Posterior cingulate gyrus (tissue), 11 donors: ENCODE results near the gene ENTPD2.

ENCODE experiments used
- DNase-seq, 10 donors: peaks; one replicate each; pipeline versions ENCODE4 v3.0.0 to v3.0.0-alpha.2; 2020 to 2021; ENCODE audit warnings: mixed read lengths in 3 of 10
- intact Hi-C: fragments of 100-400 bp; cut with DNase I; formaldehyde crosslinking; loops from one replicate; pipeline ENCODE4 v1.15.1; 2023

Gene ENTPD2

GRCh38 chr9:137053944-137054931 lies at the start of gene ENTPD2:
ENTPD2 (minus strand) TSS chr9:137054061; CDS start chr9:137053997, 64 bp downstream.
- intact Hi-C loops: no loop called here
- DNase-seq: no peak

GRCh38 chr9:137103206-137103999 lies 49.5 kb upstream of the ENTPD2 start:
- intact Hi-C loops: no loop called here

GRCh38 chr9:137099231-137099630 lies 45.4 kb upstream of the ENTPD2 start:
- intact Hi-C loops: no loop called here
- peak in 1 of 10 donors; percentile 80 for DNase-seq

More at GRCh38 chr9:137103206-137103999, 49.5 kb upstream of the ENTPD2 start:
- DNase-seq: peak in 1 of 10 donors; percentile 63

- DNase-seq: peak in 1 of 10 donors; percentile 63
- intact Hi-C loops: no loop called here
These were observed 44.1 kb upstream of the ENTPD2 start for GRCh38 chr9:137097761-137098462.

- intact Hi-C loops: no loop called here
- peak in 1 of 10 donors; percentile 33 for DNase-seq
These were observed 43.1 kb upstream of the ENTPD2 start for GRCh38 chr9:137096785-137097546.

GRCh38 chr9:137095664-137096517 lies 42.0 kb upstream of the ENTPD2 start:
- DNase-seq: peak in 1 of 10 donors; percentile 79

GRCh38 chr9:137089232-137089947 lies 35.5 kb upstream of the ENTPD2 start:
- intact Hi-C loops: no loop called here
- peak in 1 of 10 donors; percentile 84 for DNase-seq

More at GRCh38 chr9:137095664-137096517, 42.0 kb upstream of the ENTPD2 start:
- intact Hi-C loops: no loop called here

GRCh38 chr9:137088121-137088520 lies 34.3 kb upstream of the ENTPD2 start:
- intact Hi-C loops: no loop called here
- DNase-seq: no peak

- no peak for DNase-seq
- intact Hi-C loops: no loop called here
These were observed 33.6 kb upstream of the ENTPD2 start for GRCh38 chr9:137087409-137087925.

GRCh38 chr9:137086531-137087408 lies 32.9 kb upstream of the ENTPD2 start, which contains the start of gene MAN1B1:
MAN1B1 (plus strand) TSS chr9:137086985; CDS start chr9:137087000, 15 bp downstream.
- intact Hi-C loops: no loop called here
- DNase-seq: peak; percentile 93 to 99 (median 96)

- intact Hi-C loops: no loop called here
- DNase-seq: peak in 1 of 10 donors; percentile 86
These were observed 32.2 kb upstream of the ENTPD2 start for GRCh38 chr9:137085920-137086530.

- DNase-seq: peak in 1 of 10 donors; percentile 82
- intact Hi-C loops: no loop called here
These were observed 30.7 kb upstream of the ENTPD2 start for GRCh38 chr9:137084526-137084925.

- DNase-seq: peak in 7 of 10 donors; percentile 56 to 95 (median 83)
- intact Hi-C loops: no loop called here
These were observed 29.6 kb upstream of the ENTPD2 start for GRCh38 chr9:137083394-137084004.

GRCh38 chr9:137082925-137083290 lies 29.0 kb upstream of the ENTPD2 start:
- intact Hi-C loops: no loop called here
- peak in 1 of 10 donors; percentile 62 for DNase-seq

GRCh38 chr9:137082222-137082924 lies 28.5 kb upstream of the ENTPD2 start:
- DNase-seq: peak in 1 of 10 donors; percentile 76

More at GRCh38 chr9:137082222-137082924, 28.5 kb upstream of the ENTPD2 start:
- intact Hi-C loops: no loop called here
